Ecto neural progenitor cell (in vitro differentiated cells): ENCODE measurements around the gene ACKR3.
A peak's percentile ranks its signal among the peaks of the same experiment; 100 is the strongest.

Experiments
- DNase-seq: peaks from one replicate; pipeline ENCODE4 v3.0.0-alpha.2; 2018; ENCODE audit warnings: low spot score

The ACKR3 gene

DNA sequence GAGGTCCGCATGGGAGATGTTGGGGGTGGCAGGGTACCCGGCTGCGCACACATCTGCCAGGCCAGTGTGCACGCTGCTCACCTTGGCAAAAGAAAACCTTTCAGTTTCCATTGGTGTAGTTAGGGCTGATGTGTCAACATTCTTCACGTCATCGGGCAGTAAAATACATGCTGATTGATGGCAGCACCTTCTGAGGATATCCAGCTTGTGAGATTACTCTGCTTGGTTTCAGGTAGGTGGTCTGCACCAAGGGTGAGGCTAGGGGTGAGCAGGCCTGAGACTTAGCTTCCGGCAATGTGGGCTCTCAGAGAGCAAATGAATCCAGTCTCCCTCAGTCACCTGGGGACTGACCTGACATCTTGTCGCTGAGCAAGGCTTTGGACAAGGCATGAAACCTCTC lies 19.3 kb upstream of the ACKR3 start:
- DNase-seq, result no peak

DNA sequence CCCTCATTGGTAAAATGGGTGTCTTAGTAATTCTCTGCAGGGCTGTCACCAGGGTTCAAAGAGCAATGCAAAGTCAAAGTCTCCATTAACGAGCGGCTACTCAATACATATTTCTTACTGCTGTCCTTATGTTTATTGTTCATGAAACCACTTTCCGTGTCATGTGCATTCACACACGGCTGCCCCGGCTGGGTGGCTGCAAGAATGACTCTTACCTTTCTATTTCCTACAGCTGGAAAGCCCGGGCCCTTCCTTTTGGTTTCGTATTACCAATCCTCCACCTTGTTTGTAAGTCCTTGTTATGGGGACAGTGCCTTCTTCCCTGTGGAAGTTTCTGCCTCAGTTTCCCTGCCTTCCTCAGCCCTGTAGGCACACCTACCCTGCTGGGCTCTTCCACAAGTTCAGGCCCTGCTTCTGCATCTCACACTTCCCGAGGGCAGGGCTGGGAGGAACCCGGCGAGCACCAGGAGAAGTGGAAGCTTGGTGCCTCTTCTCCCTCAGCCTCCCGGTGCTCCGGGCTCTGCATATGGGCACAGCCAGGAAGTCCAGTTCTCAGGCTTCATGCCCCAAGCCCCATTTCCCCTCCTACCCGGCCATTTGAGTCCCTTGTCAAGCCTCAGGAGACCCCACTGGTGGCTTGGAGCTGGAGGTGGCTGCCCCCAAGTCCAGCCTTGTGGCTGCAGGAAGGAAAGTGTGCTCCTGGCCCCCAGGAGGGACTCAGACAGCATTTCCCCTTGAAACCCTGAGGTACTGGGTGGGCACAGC lies 18.7 kb upstream of the ACKR3 start:
- DNase-seq, result no peak

GRCh38 chr2:236551471-236552211 lies 18.0 kb upstream of the ACKR3 start:
- DNase-seq, result no peak

DNA sequence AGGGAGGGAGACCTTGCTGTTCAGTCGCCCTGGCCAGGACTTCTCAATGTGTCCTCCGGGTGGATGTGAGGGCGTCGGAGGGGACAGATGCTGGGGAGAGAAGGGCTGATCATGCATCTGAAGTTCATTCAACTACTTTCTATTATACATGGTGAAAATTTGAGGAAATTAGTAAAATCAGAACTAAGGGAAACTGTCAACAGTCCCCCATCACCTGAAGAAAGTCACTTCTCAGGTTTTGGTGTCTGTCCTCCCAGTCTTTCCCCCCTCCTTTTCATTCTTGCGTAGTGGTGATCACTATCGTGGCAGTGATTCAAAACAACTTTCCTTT lies 17.4 kb upstream of the ACKR3 start:
- DNase-seq, result no peak

DNA sequence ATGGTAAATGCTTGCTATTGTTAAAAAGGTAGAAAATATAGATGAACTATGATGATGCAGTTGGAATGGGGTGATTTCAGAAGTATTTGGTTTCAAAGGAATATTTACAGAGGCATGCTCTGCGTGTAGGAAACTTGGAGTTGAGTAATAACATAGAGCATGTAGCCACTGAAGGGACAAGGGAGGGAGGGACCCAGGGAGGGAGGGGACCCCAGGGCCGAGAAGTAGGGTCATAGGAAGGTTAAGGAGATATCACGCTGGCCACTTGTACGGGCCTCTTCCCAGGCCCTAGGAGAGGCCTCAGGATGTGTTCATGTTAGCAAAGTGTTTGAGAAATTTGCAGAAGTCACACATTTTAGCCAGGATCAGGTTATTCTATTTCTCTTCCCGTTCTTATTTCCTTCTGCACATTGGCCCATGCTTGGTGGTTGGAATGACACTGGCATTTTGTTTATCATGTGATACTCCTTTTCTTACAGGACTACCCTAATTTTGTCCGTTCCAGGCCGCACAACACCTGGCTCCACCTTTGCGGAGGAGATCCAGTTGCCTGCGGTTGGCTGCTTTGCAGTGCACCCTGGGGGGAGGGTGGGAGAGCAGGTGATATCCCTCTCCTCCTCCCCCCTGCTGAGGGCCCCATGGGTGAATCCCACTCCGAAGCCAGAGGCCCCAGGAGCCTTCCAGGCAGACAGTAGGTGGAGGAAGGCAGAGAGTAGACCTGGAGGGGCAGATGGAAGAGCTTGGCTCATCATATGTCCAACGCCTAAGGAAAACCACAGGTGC lies 16.9 kb upstream of the ACKR3 start:
- DNase-seq, result no peak

GRCh38 chr2:236553522-236553921 lies 16.1 kb upstream of the ACKR3 start:
- DNase-seq, result no peak

DNA sequence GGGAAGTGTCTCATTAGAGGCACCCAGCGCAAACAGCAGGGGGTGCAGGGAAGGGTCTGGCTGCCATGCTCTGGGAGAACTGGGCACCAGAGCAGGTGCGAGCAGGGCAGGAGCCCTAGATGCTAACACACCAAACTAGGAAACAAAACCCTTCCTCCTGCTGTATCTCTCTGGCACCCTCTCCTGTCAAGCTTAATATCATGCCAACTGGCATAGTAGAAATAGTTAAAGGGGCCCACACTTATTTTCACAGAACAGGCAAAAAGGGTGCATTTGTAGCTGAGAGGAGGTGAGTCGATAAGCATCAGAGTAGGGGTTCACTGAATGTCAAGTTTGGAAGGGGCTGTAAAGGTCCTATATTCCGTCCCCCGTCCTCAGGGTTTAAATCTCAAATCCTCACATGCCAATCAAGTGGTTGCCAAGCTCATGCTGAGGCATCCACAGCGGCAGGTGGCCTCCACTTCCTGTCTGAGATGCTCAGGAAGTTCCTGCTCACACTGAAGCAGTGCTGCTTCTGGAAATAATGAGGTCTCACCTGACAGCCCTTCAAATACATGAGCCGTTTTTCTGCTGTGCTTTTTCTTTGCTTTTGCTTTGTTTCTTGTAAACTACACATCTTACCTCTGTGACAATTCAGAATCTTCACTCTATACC lies 14.9 kb upstream of the ACKR3 start:
- no peak for DNase-seq

DNA sequence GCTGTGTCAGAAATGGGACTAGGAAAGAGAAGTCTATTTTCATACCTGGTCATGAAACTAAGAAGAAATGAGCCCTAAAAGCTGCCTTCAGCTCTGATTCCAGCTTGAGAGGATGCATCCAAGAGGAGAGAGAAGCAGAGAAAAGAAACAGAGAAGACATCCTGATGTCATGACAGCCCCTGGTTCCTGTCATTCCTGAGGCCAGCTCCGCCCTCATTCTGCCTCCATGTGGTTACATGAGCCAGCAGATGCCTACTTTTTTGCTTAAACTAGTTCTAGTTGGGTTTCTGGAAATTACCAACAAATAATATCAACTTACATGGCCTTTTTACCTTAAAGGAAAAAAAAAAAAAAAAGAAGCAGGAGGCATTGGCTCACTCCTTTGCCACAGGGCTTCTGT lies 14.1 kb upstream of the ACKR3 start:
- DNase-seq, result no peak

DNA sequence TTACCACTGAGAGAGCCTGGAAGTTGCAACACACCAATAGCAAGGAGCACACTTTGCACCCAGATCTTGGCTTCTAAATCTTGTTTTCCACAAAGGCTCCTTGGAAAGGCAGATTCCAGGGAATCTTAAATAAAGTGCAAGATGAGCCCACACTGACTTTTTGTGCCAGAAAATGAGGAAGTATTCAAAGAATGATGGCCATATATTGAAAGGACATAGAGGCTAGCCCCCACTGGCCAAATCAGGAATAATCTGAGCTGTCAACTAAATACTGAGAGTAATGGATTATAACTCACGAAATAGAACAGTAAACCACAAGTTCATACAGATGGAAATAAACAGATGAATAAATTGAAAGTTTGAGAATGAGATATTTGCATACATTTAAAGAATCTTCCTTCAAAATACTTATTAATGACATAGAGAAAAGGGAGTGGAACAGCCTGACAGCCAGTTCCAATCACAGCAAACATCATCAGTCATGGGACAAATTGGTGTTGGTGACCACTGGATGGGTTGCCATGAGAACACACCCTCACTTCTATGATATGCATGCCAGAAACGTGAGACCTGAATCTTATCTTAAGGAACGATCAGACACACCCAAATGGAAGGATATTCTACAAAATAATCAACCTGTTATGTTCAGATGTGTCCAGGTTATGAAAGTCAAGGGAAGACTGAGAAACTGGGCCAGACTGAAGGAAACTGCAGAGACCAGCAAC lies 12.2 kb upstream of the ACKR3 start:
- no peak for DNase-seq

GRCh38 chr2:236558036-236558435 lies 11.6 kb upstream of the ACKR3 start:
- no peak for DNase-seq

DNA sequence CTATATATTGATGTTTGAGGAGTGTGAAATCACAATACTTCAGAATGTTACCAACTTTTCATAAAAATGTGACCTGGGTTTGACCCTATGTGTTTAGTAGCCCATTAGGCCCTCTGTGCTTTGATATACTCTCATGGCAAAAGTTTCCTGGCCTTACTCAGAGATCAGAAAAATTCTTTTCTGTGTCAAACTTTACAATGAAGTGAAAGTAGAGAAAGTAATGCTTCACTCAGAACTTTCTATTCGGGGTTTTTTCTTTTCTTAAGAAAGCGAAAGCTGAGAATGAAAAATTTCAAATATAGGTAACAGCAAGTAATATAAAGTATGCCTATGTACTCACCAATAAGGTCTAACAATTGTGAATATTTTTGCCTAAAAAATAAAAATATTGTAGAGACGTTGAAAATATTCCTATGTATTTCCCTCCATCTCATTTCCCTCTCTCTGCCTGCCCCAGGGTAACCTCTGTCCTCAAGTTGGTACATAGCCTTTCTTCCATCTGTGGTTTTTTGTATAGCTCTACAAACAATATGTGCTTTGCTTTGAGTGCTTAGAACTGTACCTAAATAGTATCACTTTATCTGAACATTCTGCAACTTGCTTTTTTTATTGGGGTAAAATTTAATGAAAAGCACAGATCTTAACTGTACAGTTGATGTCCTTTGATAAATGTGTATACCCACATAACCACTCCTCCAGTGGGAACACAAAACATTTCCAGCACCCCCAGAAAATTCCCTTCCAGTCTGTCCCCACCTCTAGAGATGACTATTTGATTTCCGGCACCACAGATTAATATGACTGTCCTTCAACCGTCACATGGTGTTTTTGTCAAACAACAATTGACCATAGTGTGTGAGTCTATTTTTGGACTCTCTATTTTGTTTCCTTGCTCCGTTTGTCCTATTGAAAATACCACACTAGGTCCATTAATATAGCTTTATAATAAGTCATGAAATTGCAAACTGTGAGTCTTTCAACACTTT lies 10.3 kb upstream of the ACKR3 start:
- no peak for DNase-seq

DNA sequence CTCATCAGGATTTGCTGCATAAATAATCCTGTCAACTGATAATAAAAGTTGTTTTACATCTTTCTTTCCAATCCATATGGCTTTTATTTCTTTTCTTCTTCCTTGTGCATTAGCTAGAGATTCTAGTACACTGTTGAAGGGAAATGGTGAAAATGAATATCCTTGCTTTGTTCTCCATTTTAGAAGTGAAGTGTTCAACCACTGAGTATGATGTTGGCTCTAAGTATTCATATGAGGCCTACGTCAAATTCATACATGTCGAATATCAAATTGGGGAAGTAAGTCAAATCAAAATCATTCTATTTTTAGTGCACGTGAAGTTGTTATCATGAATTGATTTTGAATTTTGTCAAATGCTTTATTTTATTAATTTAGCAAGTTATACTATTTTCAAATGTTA lies 7.8 kb upstream of the ACKR3 start:
- DNase-seq, result no peak

DNA sequence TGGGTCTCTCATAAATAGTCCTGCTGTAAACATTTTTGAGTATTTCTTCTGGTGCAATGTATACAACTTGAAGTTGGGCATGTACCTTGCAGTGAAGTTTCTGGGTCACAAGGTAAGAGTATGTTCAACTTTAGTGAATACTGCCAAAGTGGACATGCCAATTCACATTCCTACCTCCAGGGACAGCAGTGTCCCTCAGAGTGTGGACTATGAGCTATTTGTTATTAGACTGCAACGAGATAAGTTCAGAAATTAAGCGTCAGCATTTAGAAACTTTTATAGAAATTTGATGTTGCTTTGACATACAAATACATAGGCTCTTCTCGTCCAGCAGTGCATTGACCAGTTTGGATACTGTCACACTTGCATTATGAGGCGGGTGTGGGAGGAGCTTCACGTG lies 7.2 kb upstream of the ACKR3 start:
- DNase-seq, result no peak

GRCh38 chr2:236563953-236564352 lies 5.7 kb upstream of the ACKR3 start:
- no peak for DNase-seq

DNA sequence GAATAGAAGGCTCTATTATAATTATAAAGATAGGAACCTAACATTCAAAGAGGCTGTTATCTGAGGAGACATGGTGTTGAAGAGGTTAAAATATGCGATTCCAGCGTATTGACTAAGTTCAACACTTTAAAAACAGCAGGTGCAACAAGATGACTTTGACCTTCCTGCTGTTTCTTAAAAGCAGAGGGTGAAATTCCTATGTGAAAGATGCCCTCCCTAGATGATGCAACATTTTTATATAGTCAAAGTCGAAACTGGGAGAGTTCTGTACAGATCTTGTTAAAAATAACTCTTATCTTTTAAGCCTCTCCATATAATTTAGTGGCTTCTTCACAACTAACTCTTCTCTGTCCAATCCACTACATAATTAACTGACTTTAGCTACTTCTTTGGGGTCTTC lies 4.4 kb upstream of the ACKR3 start:
- no peak for DNase-seq

- peak; percentile 42 for DNase-seq
Observed at GRCh38 chr2:236565879-236566402, 3.7 kb upstream of the ACKR3 start.

DNA sequence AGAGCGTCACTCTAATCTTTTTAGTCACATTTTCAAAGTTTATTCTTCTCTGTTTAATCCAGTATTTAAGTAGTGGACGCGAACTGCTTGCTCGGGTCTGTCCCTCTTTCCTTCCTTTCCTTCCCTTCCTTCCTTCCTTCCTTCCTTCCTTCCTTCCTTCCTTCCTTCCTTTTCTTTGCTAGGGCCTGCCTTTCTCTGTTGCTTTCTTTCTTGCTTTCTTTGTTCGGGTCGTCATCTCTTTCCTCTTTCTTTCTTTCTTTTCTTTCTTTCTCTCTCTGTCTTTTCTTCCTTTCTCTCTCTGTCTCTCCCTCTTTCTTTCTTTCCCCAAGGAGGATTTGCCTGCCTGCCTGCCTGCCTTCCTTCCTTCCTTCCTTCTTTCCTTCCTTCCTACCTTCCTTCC lies 3.0 kb upstream of the ACKR3 start:
- DNase-seq, result no peak

DNA sequence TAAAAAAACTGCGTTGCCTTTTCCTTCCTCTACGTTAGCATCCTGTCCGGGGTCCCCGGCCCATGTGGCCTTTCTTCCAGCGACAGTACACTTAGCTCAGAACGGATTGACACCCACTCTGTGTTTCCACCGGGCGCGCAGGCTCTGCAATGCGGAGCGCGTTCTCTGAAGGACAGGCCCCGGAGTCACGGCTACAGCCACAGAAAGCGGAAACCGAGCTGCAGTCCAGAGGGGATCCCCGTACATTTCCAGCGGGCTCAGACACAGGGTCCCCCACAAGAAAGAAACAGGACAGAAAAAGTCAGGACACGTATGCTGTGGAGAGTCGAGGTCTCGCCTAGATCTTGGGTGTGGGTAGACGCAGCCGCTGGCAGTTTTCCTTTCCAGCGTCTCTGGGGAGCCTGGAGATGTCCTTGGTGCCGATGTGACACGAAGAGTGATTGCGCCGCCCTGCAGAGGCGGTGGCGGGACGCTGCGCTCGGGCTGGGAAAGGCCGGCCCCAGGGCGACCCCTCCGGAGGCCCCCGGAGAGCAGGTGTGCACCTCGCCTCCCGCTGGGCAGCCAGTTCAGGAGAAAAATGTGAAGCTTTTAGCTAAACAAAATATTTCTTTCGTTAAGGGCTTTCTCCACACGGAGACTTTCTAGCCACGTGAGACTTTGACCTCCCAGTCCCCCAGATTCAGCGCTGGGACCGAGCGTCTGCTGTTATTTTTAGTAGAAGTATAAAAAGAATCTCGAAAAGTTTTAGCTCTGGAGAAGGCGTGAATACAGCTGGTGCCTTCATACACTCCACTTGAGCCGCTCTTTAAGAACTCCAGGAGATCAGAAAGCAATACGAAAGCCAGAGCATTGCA lies 1.3 kb upstream of the ACKR3 start:
- peak; percentile 66 for DNase-seq

DNA sequence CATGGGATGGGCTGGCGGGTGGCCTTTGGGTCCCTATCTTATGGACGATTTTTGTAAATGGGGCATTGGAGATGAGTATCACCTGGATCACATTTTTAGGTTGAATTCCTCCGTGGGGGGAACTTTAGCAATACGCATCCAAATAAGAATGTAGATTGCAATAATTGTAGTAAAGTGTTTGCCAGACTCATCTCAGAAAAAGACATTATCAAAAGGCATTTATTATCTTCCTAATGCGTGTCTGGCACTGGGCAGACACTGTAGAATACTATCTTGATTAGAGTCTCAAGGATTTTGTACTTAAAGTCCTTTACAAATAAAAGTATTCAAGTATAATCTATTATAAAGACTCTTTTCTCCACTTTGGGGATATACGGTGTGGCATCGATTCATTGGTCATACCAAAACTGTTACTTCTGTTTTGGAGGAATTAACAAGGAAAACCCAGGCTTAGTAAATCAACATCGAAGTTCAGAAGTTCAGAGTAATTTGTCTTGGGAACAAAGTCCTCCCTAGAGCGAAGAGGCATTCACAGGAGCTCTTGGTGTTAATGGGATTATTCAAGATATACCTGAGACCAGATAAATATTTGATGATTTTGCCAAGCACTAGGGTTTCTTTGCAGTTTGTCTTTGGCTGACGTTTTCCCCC lies 578 bp upstream of the ACKR3 start:
- DNase-seq, result no peak
